Placental epithelial cell (primary cell): ENCODE results near the gene GPRASP2. TPM values are rescaled to one million over a fixed set of nuclear protein-coding genes. Genes with fewer than 3 reads are reported as not detected.

Experiments used
- small RNA-seq: library from RNA; depleted of rRNA; stranded (forward); fragments of <200 nt; gene quantifications from one replicate; pipeline ENCODE3, GENCODE V24; 2012
- total RNA-seq: library from RNA; depleted of rRNA; stranded (reverse); fragments of >200 nt; gene quantifications from 2 replicates; pipeline ENCODE4 v1.2.3, GENCODE V29; 2012

The GPRASP2 gene
- total RNA-seq = 8.0 and 11.4 TPM in 2 replicates

DNA sequence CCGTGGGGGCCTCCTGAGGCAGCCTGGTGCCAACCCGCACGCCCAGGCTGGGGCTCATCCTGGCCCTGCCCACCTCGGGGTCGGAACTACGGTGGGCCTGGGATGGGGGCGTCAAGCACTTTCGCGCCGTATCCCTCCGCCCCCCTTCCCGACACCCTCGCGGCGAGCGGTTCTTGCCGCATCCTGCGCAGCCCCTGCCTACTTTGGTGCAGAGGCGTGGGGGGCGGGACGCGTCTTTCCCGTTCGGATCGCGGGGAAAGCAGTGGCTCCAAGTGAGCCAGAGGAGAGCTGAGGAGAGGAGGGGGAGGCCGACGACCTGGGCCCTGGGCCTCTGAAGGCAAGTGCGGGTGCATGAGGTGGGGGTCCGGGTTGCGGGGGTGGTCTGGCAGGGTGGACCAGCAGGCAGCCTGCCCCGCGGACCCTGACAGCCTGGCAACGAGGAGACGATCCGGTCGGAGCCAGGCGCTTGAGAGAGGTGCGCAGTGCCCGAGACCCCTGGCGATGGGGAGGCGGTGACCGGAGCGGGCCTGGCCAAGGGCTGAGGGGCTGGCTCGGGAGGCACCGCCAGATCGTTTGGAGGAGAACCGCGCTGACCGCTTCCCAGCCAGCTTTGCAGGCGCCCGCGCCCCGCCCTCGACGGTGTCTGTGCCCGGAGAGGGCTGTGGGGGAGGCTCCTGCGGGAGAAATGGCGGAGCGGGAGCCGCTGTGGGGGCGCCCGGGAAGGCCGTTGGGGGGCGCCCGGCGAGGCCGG, at the start of gene GPRASP2:
Gene GPRASP2 (plus strand): TSS at position 233 of the 751 bp plus-strand sequence. CDS start 2,422 bp downstream, outside the sequence.

DNA sequence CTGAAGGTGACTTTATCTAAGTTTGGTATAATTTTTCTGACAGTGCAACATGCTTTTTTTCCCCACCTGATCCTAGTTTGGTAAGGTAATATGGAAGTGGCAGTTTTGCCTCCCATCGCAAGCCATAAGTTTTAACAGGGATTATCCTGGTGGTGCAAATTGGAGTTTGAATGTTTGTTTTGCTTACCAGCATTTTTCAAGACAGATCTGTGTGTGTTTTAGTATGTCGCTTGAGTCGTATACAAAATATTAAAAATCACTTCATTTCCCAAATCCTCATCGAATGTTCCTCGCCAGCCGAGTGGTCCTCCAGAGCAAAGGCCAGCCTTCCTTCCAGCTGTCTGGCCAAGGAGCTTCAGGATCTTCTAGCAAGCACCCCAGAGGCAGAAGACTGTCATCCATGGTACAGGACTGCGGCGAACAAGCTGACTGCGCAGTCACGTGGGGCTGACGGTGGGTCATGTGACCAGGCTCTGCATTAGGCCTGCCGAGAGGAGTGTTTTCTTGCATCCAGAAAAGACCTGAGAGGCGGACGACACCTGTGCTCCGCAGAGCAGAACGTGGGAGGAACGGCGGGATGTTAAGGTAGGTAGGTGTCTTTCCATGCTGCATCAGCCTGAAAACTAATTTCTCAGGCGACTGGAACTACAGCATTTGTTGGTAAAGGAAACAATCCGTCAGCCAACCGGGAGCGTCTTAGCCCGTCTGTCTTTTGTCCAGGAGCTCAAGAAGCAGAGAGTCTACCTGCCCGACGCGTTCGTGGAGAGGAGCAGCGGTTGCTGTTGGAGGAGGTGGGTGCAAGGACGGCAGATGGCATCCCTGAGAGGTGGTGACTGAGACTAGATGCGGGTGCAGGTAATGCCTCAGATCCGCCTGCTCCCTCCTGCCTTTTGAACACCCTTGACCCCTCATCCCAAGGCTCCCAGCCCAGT, 8.3 kb downstream of the GPRASP2 start, which contains the start of gene GPRASP3:
Gene GPRASP3 (plus strand): TSS at position 507 of the 932 bp plus-strand sequence. CDS start 28,253 bp downstream, outside the sequence.

Small RNA genes within 50 kb of the gene (small RNA-seq; reads per million reads assigned to genes)
- gene RNU6-589P = not detected

Other genes with a start within 250 kb of the GPRASP2 start
- not detected in 2 replicates for gene TCP11X2, start 240.6 kb upstream of the GPRASP2 start, total RNA-seq
- 1.6 and 6.0 TPM in 2 replicates for gene TMSB15A, start 195.7 kb upstream of the GPRASP2 start, total RNA-seq
- gene ARMCX5, start 112.9 kb upstream of the GPRASP2 start, total RNA-seq = 14.6 and 18.8 TPM in 2 replicates
- gene GPRASP1, start 61.0 kb upstream of the GPRASP2 start, total RNA-seq = 1.3 and 3.9 TPM in 2 replicates
- gene GPRASP3, start 8.3 kb downstream of the GPRASP2 start, total RNA-seq = 2.1 and 3.9 TPM in 2 replicates
- gene RAB40AL, start 224.8 kb downstream of the GPRASP2 start, total RNA-seq = 2.0 TPM in 1 of 2 replicates, not detected in the other